Effector memory CD8-positive, alpha-beta T cell (primary cell): ENCODE data around the gene SORBS1.

Source experiments
- ATAC-seq: fragments of 150-1000 bp; cut with Tn5 transposase; replicated peaks from 2 replicates; pipeline ENCODE4 v1.10.0; 2021; ENCODE audit warnings: mild to moderate bottlenecking, moderate library complexity
- DNase-seq, 3 experiments: peaks; one replicate each; pipeline ENCODE4 v3.0.0; 2021
- H3K27ac Mint-ChIP-seq, 2 donors: one replicate each; pipeline ENCODE4 v1.8.0; 2022; ENCODE audit warnings: mild to moderate bottlenecking in 2 of 2, mixed read lengths in 2 of 2, moderate library complexity in 2 of 2
- H3K27me3 Mint-ChIP-seq, 2 donors: one replicate each; pipeline ENCODE4 v1.8.0; 2022; ENCODE audit warnings: mixed read lengths in 2 of 2
- H3K36me3 Mint-ChIP-seq: one replicate; pipeline ENCODE4 v1.8.0; 2022; ENCODE audit warnings: mild to moderate bottlenecking, moderate library complexity, mixed read lengths; ENCODE audit not compliant: insufficient read depth
- H3K4me1 Mint-ChIP-seq, 2 donors: one replicate each; pipeline ENCODE4 v1.8.0; 2022; ENCODE audit warnings: low read depth in 2 of 2, mixed read lengths in 2 of 2
- H3K4me3 Mint-ChIP-seq, 2 donors: one replicate each; pipeline ENCODE4 v1.8.0; 2022; ENCODE audit warnings: mild to moderate bottlenecking in 2 of 2, mixed read lengths in 2 of 2, moderate library complexity in 2 of 2
- H3K9me3 Mint-ChIP-seq, 2 donors: one replicate each; pipeline ENCODE4 v1.8.0; 2022; ENCODE audit warnings: mixed read lengths in 2 of 2

SORBS1 gene

GRCh38 chr10:95297402-95297801 lies 263.8 kb downstream of the SORBS1 start:
- DNase-seq (no peak), ATAC-seq (no peak)
- Mint-ChIP-seq H3K9me3 (no peaks in the 10 kb centered on the region), H3K36me3 (peaks cover 4% of the 10 kb centered on the region), H3K27ac (no peak overlapping the region), H3K4me3 (no peak overlapping the region), H3K4me1 (peaks cover 10 to 14% of the 10 kb centered on the region in 2 donors), H3K27me3 (peaks cover 0 to 8% of the 10 kb centered on the region in 2 donors)

- Mint-ChIP-seq H3K27me3 (peaks cover 3 to 14% of the 10 kb centered on the region in 2 donors), H3K4me3 (no peak overlapping the region), H3K4me1 (peaks cover 12 to 16% of the 10 kb centered on the region in 2 donors), H3K9me3 (no peaks in the 10 kb centered on the region), H3K27ac (no peak overlapping the region), H3K36me3 (peaks cover 4% of the 10 kb centered on the region)
- DNase-seq (no peak), ATAC-seq (no peak)
Observed at GRCh38 chr10:95296764-95297163, 264.4 kb downstream of the SORBS1 start.

DNA sequence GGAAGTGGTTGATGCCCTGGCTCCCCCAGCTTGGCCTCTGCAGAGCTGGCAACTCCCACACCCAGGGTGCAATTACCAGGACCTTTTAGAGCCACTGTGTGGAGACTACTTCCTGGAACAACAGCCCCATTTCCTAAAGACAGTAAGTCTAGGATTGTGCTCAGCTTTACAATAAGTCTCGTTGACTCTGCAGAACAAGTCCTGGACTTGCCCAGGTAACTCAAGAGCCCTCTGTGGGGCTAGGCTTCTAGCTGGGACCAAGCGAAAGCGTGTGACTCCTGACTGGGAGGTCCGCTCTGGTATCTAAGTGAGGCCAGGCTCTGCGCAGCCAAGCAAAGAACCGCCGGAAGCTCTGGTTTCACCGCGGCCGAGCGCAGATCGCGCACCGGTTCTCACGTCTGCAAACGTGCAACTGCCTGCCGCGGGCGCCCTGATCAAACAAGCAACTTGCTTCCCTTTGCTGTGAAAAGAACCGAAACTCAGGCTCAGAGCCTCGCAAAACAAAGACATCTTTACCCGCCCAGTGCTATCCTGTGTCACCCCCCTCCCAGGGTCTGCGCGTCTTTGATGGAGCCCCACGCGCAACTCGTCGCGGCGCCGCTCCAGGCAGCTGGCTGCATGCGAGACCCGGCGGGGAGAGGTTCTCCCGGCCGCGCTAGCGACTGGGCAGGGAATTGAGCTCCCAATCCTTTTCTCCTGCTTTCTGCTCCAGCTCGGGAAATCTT lies 266.0 kb downstream of the SORBS1 start:
- H3K4me1 Mint-ChIP-seq: peaks cover 16 to 19% of the 10 kb centered on the region in 2 donors
- H3K36me3 Mint-ChIP-seq: peaks cover 4% of the 10 kb centered on the region
- H3K9me3 Mint-ChIP-seq: no peaks in the 10 kb centered on the region
- H3K27me3 Mint-ChIP-seq: peaks cover 7 to 21% of the 10 kb centered on the region in 2 donors
- peak overlapping the region; percentile 73 to 77 for H3K4me3 Mint-ChIP-seq
- ATAC-seq (peak; percentile 70), DNase-seq (peak; percentile 43 to 56 (median 45))
- H3K27ac Mint-ChIP-seq: peak overlapping the region; percentile 68 to 88

GRCh38 chr10:95293631-95294030 lies 267.5 kb downstream of the SORBS1 start:
- ATAC-seq (no peak), DNase-seq (no peak)
- Mint-ChIP-seq H3K9me3 (no peaks in the 10 kb centered on the region), H3K36me3 (peaks cover 4% of the 10 kb centered on the region), H3K27ac (no peak overlapping the region), H3K27me3 (peaks cover 7 to 36% of the 10 kb centered on the region in 2 donors), H3K4me3 (peak overlapping the region in 1 of 2 donors; percentile 3), H3K4me1 (peaks cover 16 to 21% of the 10 kb centered on the region in 2 donors)

DNA sequence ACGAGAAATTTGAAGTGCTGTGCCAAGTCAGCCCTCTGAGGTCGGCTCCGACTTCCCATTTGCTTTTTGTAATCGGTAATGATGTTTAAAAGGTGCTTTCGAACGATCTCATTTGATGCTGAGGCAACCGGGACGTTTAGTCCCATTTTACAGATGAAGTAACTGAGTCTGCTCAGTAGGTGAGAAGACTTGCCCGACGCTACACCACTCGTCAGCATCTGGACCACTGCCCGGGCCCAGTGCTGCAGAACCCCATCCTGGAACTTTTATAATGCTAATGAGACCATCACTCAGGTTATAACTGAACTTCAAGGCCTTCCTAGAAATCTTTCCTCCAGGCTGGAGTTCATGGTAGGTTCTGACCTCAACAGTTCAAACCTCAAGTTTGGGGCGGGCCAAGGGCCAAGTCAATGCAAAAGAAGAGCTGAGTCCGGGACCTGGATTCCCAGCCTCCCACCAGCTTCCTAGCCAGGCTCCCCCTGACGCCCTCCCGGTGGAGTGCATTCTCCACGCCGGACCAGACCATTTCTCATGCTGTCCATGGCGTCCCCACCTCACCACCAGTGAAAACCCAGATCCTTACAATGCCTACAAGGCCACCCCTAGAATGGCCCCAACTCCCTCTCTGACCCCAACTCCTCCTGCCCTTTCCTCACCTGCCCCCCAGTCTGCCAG lies 269.7 kb downstream of the SORBS1 start:
- Mint-ChIP-seq H3K4me3 (peak overlapping the region; percentile 63 to 76), H3K27me3 (peaks cover 7 to 47% of the 10 kb centered on the region in 2 donors), H3K36me3 (peaks cover 4% of the 10 kb centered on the region), H3K4me1 (peaks cover 16 to 19% of the 10 kb centered on the region in 2 donors), H3K9me3 (no peaks in the 10 kb centered on the region), H3K27ac (peak overlapping the region; percentile 19 to 85)
- ATAC-seq (no peak), DNase-seq (no peak)

GRCh38 chr10:95290461-95291364 lies 270.5 kb downstream of the SORBS1 start, which contains the start of gene PDLIM1:
TSS of gene PDLIM1 (minus strand) at chr10:95291003. CDS start at chr10:95290915, 88 bp downstream.
- no peaks in the 10 kb centered on the region for H3K9me3 Mint-ChIP-seq
- peak within 1 kb of the TSS; percentile 76 to 79 for H3K4me3 Mint-ChIP-seq
- peaks cover 7 to 48% of the 10 kb centered on the region in 2 donors for H3K27me3 Mint-ChIP-seq
- H3K27ac Mint-ChIP-seq: peak within 1 kb of the TSS; percentile 19 to 85
- DNase-seq (peak; percentile 27 to 43 (median 37)), ATAC-seq (peak; percentile 73)
- H3K4me1 Mint-ChIP-seq: peaks cover 14 to 19% of the 10 kb centered on the region in 2 donors
- H3K36me3 Mint-ChIP-seq: peaks cover 4% of the 10 kb centered on the region

DNA sequence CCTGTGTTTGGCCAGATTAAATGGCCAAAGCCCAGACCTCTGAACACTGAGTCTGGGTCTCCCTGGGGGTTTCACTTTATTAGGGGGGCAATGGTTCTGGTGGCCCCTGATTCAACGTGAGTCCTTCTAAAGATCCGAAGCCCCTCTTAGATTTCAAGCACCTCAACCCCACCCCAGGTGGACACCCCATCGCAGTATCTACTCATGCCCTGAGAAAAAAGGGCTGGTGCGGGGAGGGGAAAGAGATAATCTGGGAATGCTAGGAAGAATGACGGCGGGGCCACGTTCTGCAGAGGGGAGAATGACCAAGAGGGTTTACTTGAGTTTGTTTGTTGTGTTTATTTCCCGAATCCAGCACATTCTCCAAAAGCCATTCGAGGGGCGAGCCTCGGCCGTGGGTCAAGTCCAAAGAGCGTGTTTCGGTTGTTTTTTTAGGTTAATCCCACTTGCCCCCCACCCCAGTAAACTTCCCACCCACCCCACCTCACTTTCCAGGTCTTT lies 271.2 kb downstream of the SORBS1 start:
- peaks cover 2% of the 10 kb centered on the region for H3K36me3 Mint-ChIP-seq
- no peaks in the 10 kb centered on the region for H3K9me3 Mint-ChIP-seq
- peaks cover 8 to 13% of the 10 kb centered on the region in 2 donors for H3K4me1 Mint-ChIP-seq
- no peak for DNase-seq
- ATAC-seq: no peak
- H3K27me3 Mint-ChIP-seq: peaks cover 7 to 48% of the 10 kb centered on the region in 2 donors
- no peak overlapping the region for H3K27ac Mint-ChIP-seq
- peak overlapping the region; percentile 70 to 79 for H3K4me3 Mint-ChIP-seq

- ATAC-seq: no peak
- Mint-ChIP-seq H3K4me3 (peak overlapping the region; percentile 70 to 79), H3K27me3 (peaks cover 7 to 48% of the 10 kb centered on the region in 2 donors), H3K9me3 (no peaks in the 10 kb centered on the region), H3K4me1 (peaks cover 3 to 14% of the 10 kb centered on the region in 2 donors), H3K36me3 (no peaks in the 10 kb centered on the region), H3K27ac (no peak overlapping the region)
- no peak for DNase-seq
Observed at GRCh38 chr10:95289003-95289920, 271.9 kb downstream of the SORBS1 start.

- Mint-ChIP-seq H3K4me3 (no peak overlapping the region), H3K4me1 (peaks cover 3 to 14% of the 10 kb centered on the region in 2 donors), H3K36me3 (no peaks in the 10 kb centered on the region), H3K27ac (no peak overlapping the region), H3K27me3 (peaks cover 7 to 48% of the 10 kb centered on the region in 2 donors), H3K9me3 (no peaks in the 10 kb centered on the region)
- ATAC-seq: no peak
- no peak for DNase-seq
Observed at GRCh38 chr10:95288303-95288702, 272.9 kb downstream of the SORBS1 start.

GRCh38 chr10:95287281-95287680 lies 273.9 kb downstream of the SORBS1 start:
- Mint-ChIP-seq H3K27ac (peak overlapping the region in 1 of 2 donors; percentile 3), H3K36me3 (no peaks in the 10 kb centered on the region), H3K9me3 (no peaks in the 10 kb centered on the region), H3K4me1 (peaks cover under 1 to 14% of the 10 kb centered on the region in 2 donors), H3K27me3 (peaks cover 7 to 46% of the 10 kb centered on the region in 2 donors), H3K4me3 (no peak overlapping the region)
- no peak for DNase-seq
- no peak for ATAC-seq

DNA sequence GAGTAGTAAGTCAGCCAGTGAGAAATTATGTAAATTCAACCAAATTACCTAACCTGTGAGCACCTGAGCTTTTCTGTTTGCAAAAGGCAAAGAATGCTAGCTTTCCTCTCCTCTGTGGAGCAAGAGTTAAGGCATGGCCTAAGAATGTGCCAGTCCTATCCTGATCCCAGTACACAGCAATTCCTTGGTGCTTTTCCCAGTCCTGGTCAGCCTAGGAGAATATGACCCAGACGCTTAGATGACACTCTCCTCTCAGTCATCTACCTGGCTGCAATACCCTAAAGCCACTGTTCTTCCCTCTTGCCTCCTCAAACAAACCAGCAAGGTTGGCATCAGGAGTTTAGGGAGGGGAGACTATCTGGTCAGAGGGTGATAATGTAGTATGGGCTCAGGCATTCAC lies 274.5 kb downstream of the SORBS1 start:
- peaks cover 0 to 11% of the 10 kb centered on the region in 2 donors for H3K4me1 Mint-ChIP-seq
- no peak for ATAC-seq
- H3K36me3 Mint-ChIP-seq: no peaks in the 10 kb centered on the region

GRCh38 chr10:95285556-95285955 lies 275.6 kb downstream of the SORBS1 start:
- peaks cover 0 to 5% of the 10 kb centered on the region in 2 donors for H3K4me1 Mint-ChIP-seq
- H3K27ac Mint-ChIP-seq: no peak overlapping the region
- ATAC-seq (no peak), DNase-seq (no peak)
- H3K4me3 Mint-ChIP-seq: no peak overlapping the region
- H3K36me3 Mint-ChIP-seq: no peaks in the 10 kb centered on the region
- H3K27me3 Mint-ChIP-seq: peaks cover 0 to 34% of the 10 kb centered on the region in 2 donors
- H3K9me3 Mint-ChIP-seq: no peaks in the 10 kb centered on the region

More for the DNA sequence above, 274.5 kb downstream of the SORBS1 start:
- H3K4me3 Mint-ChIP-seq: no peak overlapping the region
- H3K27ac Mint-ChIP-seq: peak overlapping the region in 1 of 2 donors; percentile 3
- DNase-seq: no peak
- peaks cover 3 to 40% of the 10 kb centered on the region in 2 donors for H3K27me3 Mint-ChIP-seq
- no peaks in the 10 kb centered on the region for H3K9me3 Mint-ChIP-seq
